GM23248 (cell line): ENCODE results near the gene CYB5RL.

Experiments used
- EZH2 ChIP-seq: fragments of 200-600 bp; sonication (generic); IDR thresholded peaks from 2 replicates; pipeline ENCODE4 v1.6.1; 2018; ENCODE audit warnings: antibody characterized with exemption, mild to moderate bottlenecking; ENCODE audit not compliant: insufficient read depth, poor library complexity, severe bottlenecking
- EZH2phosphoT487 ChIP-seq: fragments of 200-600 bp; sonication (generic); IDR thresholded peaks from 2 replicates; pipeline ENCODE4 v1.6.1; 2018; ENCODE audit warnings: antibody characterized with exemption, moderate library complexity, mild to moderate bottlenecking, low read depth; ENCODE audit not compliant: insufficient read depth

DNA sequence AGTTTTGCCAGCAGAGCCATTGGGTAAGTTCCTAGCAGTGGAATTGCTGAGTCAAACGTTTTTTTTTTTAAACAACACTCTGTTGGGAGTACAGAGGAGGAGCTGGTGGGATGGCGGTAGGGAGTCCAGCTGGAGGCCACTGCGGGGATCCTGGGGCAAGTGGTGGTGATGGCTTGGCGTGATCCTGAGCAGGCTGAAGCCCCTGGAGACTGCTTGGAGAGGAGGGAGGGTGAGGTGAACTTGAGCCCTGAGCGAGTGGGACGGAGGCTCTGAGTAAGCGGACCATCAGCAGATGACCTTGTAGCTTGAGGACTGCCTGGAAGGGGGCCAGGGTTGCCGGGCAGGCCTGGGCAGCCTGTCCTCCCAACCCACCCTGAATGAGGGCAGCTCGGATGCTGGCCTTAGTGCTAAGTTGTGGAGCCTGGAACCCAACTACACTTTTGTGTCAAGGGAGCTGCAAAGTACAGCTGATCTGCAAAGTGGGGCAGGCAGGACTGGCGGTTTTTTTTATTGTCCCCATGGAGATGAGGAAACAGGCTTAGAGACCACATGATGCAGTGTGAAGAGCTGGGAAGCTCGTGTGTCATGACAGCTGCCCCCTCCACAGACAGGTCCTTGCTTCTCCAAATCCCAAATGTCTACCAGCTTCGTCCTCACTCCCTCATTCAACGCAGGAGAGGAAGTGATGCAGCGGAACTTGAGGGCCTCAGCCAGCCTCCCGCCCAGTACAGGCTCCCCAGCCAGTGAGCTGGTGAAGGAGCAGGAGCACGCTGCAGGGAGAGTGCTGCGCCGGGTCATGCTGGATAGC lies 20.4 kb upstream of the CYB5RL start:
- no peak for TF ChIP-seq EZH2
- no peak for TF ChIP-seq EZH2phosphoT487
